HG03565 (cell line): ENCODE results near the gene HSP90AA1.
"Not testable (repeated sequence)": the region's sequence is repeated elsewhere in the genome, so short reads cannot be mapped to it uniquely, and the experiment has no call there.

Experiments
- ATAC-seq: cut with Tn5 transposase; IDR thresholded peaks from one replicate; pipeline ENCODE4 v1.9.1; 2021; ENCODE audit warnings: mild to moderate bottlenecking, moderate library complexity; ENCODE audit not compliant: unreplicated experiment

Gene HSP90AA1

DNA sequence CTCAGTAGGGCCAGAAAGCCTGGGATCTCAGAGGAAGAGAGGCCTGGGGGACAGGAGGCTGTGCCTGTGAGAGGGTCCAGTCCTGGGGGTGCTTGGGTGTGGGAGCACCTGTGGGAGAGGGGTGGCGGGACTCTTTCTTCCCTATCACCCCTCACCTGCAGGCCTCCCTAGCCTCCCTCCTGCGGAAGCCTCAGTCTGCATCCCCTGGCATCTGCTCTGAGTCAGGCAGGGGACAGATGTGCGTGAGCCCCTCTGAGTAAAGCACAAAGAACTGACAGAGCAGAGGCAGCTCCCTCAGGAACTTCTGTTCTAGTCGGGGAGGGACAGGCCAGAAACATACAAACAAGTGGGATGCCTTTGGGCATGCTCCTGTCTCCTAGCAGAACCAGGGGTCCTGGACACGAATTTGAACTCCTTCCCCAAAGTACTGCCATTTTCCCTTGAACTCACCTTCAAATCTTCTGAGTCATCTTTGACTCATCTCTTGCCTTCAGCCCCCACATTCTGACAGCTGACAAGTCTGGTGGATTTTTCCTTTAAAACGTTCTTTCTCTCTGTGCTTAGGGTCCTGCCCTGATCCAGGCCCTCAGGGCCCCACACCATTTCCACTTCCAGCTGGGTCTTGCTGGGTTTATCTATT is 8.5 kb upstream of the HSP90AA1 start:
- no peak for ATAC-seq

GRCh38 chr14:102094101-102094500 is 7.3 kb upstream of the HSP90AA1 start:
- ATAC-seq = no peak

DNA sequence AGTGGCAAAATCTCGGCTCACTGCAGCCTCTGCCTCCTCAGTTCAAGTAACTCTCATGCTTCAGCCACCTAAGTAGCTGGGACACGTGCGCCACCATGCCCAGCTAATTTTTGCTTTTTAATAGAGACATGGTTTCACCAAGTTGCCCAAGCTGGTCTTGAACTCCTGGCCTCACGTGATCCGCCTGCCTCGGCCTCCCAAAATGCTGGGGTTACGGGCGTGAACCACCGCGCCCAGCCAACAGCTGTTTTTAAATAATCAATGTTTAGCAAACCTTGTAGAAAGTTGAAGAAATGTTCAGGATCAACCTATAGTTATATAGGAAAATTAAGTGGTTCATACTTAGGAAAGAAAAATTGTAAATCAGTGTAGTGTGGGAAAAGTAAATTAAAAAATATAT is 6.0 kb upstream of the HSP90AA1 start:
- no peak for ATAC-seq

GRCh38 chr14:102090713-102091112 is 3.9 kb upstream of the HSP90AA1 start:
- ATAC-seq = no peak

- ATAC-seq = no peak
These were observed 2.9 kb upstream of the HSP90AA1 start for GRCh38 chr14:102089621-102090343.

DNA sequence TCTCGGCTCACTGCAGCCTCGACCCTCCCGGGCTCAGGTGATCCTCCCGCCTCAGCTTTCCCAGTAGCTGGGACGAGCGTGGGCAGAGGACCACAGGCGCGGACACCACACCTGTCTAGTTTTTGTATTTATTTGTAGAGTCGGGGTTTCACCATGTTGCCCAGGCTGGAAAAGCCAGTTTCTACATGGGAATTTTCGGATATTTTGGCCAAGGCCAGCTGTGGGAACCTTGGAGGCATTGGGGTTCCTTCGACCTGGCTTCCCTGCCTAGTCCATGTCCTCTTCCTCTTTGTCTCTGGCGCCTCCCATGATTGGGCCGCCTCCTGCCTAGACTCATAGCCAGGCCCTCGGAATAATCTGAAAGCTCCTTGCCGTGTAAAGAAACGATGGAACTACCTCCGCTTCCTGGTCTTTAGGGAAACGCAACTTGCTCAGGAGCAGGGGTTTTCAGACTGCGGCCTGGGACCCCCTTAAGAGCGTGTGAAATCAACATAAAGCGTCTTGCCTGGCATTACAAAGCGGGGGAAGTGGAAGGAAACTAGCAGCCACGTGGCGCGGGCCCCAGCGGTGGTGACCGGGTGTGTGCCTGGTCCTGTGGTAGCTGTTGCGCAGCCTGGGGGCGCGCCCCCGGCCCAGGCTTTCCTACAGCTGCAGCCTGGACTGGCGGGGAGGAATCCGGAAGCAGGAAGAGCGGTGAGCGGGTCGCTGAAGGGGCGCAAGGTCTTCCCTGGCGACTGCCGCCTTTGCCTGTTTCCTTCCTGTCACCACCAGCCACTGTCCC is 1.4 kb upstream of the HSP90AA1 start:
- no peak for ATAC-seq

DNA sequence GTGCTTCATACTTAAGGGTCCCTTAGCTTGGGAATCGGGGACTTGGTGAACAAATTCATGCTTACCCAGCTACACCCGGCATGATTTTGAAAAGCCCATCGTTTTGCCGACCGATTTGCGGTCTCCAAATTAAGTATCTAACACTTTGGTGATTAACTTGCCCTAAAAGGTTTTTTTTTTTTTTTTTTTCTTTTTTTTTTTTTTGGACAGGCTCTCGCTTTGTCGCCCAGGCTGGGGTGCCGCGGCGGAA is 843 bp upstream of the HSP90AA1 start:
- no peak for ATAC-seq

DNA sequence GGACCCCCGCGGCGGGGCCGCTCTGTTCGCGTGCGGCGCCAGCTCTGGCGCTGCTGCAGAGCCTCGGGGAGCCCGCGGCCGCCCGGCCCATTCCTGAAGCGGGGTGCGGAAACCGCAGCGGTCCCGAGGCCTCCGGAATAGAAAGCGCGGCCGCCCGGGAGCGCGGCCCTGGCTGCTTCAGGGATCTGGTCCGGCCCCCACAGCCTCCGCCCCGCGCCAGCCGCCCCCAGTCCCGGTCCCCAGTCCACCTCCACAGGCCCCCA is 204 bp downstream of the HSP90AA1 start:
- ATAC-seq = no peak

DNA sequence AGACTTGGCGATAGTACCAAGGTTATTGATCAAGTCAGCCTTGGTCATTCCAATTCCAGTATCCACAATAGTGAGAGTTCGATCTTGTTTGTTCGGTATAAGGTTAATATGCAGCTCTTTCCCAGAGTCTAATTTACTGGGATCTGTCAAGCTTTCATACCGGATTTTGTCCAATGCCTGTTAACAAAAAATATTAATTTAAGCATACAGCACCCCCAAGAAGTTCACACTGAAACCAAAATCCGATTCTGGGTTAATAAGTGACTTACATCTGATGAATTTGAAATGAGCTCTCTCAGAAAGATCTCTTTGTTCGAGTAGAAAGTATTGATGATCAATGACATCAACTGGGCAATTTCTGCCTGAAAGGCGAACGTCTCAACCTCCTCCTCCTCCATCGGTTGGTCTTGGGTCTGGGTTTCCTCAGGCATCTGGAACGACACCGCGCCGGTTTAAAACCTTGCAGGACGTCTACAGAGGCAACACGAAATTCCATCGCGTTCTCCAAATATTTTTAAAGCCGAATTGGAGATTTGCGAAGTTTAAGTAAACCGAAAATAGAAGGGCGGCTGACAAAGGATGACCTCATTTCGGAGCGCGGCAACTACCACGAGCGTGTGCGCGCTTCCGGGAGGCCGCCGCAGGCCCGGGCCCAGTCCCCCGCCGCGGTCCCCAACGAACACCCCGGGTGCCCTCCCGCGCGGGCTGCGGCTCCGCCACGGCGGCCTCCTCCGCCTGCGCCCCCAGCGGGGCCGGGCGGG is 716 bp downstream of the HSP90AA1 start:
- ATAC-seq = peak; percentile 15

- no peak for ATAC-seq
These were observed 1.4 kb downstream of the HSP90AA1 start for GRCh38 chr14:102085488-102085887.

DNA sequence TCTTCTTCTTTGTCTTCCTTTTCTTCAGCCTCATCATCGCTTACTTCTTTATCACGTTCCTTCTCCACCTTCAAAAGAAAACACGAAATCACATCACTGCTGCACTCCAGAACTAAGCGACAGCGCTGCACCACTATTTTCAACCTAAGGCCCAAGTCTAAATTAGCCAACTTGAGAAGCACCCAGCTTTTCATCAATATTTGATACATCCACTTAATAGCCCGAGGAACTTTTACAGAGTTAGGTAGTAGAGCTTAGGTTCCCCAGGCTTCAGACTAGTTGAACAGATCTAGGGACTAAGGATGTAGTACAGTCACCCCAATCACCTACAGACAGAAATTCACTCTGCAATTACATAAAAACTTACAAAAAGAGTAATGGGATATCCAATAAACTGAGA is 1.9 kb downstream of the HSP90AA1 start:
- ATAC-seq = no peak

DNA sequence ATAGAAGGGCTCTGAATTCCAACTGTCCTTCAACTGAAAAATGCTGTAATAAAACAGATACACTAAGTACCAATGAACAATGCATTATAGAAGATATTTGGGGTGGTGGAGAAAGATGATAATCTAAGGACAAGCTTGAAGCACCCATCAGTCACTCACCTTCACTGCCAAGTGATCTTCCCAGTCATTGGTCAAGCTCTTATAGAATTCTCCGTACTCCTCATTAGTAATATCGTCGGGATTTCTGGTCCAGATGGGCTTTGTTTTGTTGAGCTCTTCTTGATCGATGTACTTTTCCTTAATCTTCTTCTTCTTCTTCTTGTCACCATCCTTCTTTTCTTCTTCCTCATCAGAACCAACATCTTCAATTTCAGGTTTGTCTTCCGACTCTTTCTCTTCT is 2.3 kb downstream of the HSP90AA1 start:
- ATAC-seq = not testable (repeated sequence)

GRCh38 chr14:102081231-102082080 is 5.4 kb downstream of the HSP90AA1 start:
- ATAC-seq = no peak

GRCh38 chr14:102080183-102081080 is 6.4 kb downstream of the HSP90AA1 start:
- ATAC-seq = no peak

- ATAC-seq = no peak
These were observed 7.2 kb downstream of the HSP90AA1 start for GRCh38 chr14:102079700-102079979.

- no peak for ATAC-seq
These were observed 7.8 kb downstream of the HSP90AA1 start for GRCh38 chr14:102078831-102079699.

GRCh38 chr14:102078361-102078791 is 8.5 kb downstream of the HSP90AA1 start:
- not testable (repeated sequence) for ATAC-seq

DNA sequence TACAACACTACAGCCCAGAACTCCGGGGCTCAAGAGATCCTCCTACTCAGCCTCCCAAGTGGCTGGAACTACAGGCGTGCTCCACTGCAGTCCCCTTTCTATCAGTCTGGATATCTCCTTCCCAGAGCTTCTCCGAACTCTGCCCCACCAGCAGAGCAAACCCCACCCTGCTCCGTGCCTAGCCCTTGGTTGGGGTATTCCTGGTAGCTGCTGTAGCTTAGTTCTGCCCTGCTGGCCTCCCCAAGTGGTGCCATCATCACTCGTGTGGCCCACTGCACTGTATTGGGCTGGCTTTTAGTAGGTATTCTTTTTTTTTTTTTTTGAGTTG is 9.5 kb downstream of the HSP90AA1 start:
- ATAC-seq = no peak

- no peak for ATAC-seq
These were observed 11.7 kb downstream of the HSP90AA1 start for GRCh38 chr14:102075155-102075554.
